ENCODE measurements around the gene NTN1. TPM values are rescaled to one million over a fixed set of nuclear protein-coding genes. Genes with fewer than 3 reads are reported as not detected.

The NTN1 gene
- total and polyA plus RNA-seq, 7 experiments from 2014 or later: 0.07 to 0.12 (median 0.11) TPM; not detected in 4

- ATAC-seq: no peak
- H3K36me3 ChIP-seq (ENCODE audit: control insufficient read depth in 2 of 3, insufficient read depth in 3 of 3, low read length in 3 of 3): no peaks in the 10 kb centered on the region
- DNase-seq: no peak
- Mint-ChIP-seq H3K27me3 (peaks cover 0 to 23% (median 9%) of the 10 kb centered on the region in 5 donors), H3K4me1 (peaks cover 0 to 10% (median 8%) of the 10 kb centered on the region in 7 donors), H3K36me3 (no peaks in the 10 kb centered on the region), H3K4me3 (no peak overlapping the region), H3K27ac (no peak overlapping the region), H3K9me3 (peaks cover 0 to 6% (median 3%) of the 10 kb centered on the region in 11 donors)
- intact Hi-C loops (cut with micrococcal nuclease): no loop called here
- ChIA-PET POLR2A (no interaction called here), CTCF (no interaction called here)
- H3K27ac ChIP-seq (ENCODE audit: low read depth, low read length): no peak overlapping the region
- H3K9me3 ChIP-seq (ENCODE audit: control insufficient read depth in 2 of 3, low read length in 3 of 3): no peaks in the 10 kb centered on the region
- no peaks in the 10 kb centered on the region for H3K27me3 ChIP-seq (ENCODE audit: control insufficient read depth in 2 of 2, insufficient read depth in 2 of 2, low read length in 2 of 2)
- H3K4me3 ChIP-seq (ENCODE audit: low read length): no peak overlapping the region
- H3K4me1 ChIP-seq (ENCODE audit: control insufficient read depth in 2 of 2, insufficient read depth in 2 of 2, low read length in 2 of 2): no peaks in the 10 kb centered on the region
Observed at GRCh38 chr17:9120471-9120870, 99.2 kb downstream of the NTN1 start.

GRCh38 chr17:9121186-9121820 is 100.0 kb downstream of the NTN1 start:
- Mint-ChIP-seq H3K27ac (no peak overlapping the region), H3K36me3 (no peaks in the 10 kb centered on the region), H3K27me3 (peaks cover 2 to 29% (median 9%) of the 10 kb centered on the region in 5 donors), H3K4me3 (no peak overlapping the region), H3K9me3 (peaks cover 0 to 6% (median 3%) of the 10 kb centered on the region in 11 donors), H3K4me1 (peaks cover 0 to 5% (median 2%) of the 10 kb centered on the region in 7 donors)
- no peaks in the 10 kb centered on the region for H3K9me3 ChIP-seq (ENCODE audit: control insufficient read depth in 2 of 3, low read length in 3 of 3)
- no peak overlapping the region for H3K4me3 ChIP-seq (ENCODE audit: low read length)
- intact Hi-C loops (cut with micrococcal nuclease): no loop called here
- no peak overlapping the region for H3K27ac ChIP-seq (ENCODE audit: low read depth, low read length)
- ATAC-seq (no peak), DNase-seq (no peak)
- POLR2A ChIA-PET: no interaction called here
- no peaks in the 10 kb centered on the region for H3K36me3 ChIP-seq (ENCODE audit: control insufficient read depth in 2 of 3, insufficient read depth in 3 of 3, low read length in 3 of 3)
- H3K4me1 ChIP-seq (ENCODE audit: control insufficient read depth in 2 of 2, insufficient read depth in 2 of 2, low read length in 2 of 2): no peaks in the 10 kb centered on the region
- CTCF ChIA-PET: no interaction called here
- H3K27me3 ChIP-seq (ENCODE audit: control insufficient read depth in 2 of 2, insufficient read depth in 2 of 2, low read length in 2 of 2): no peaks in the 10 kb centered on the region

GRCh38 chr17:9123594-9124553 is 102.6 kb downstream of the NTN1 start:
- ATAC-seq: no peak
- peaks cover 2 to 25% (median 5%) of the 10 kb centered on the region in 5 donors for H3K27me3 Mint-ChIP-seq
- peak overlapping the region in 1 of 9 donors; percentile 72 for H3K27ac Mint-ChIP-seq
- H3K4me1 ChIP-seq (ENCODE audit: control insufficient read depth in 2 of 2, insufficient read depth in 2 of 2, low read length in 2 of 2): no peaks in the 10 kb centered on the region
- intact Hi-C loops (cut with micrococcal nuclease): no loop called here
- peaks cover 0 to 2% (median 0%) of the 10 kb centered on the region in 7 donors for H3K4me1 Mint-ChIP-seq
- no peaks in the 10 kb centered on the region for H3K36me3 ChIP-seq (ENCODE audit: control insufficient read depth in 2 of 3, insufficient read depth in 3 of 3, low read length in 3 of 3)
- H3K9me3 Mint-ChIP-seq: peaks cover 0 to 3% (median 0%) of the 10 kb centered on the region in 11 donors
- H3K36me3 Mint-ChIP-seq: no peaks in the 10 kb centered on the region
- POLR2A ChIA-PET: interaction anchor here (0.6 kb wide), 1 partner anchor 31 kb away, joined by 3 read pairs; no protein-coding TSS in a partner anchor
- H3K4me3 ChIP-seq (ENCODE audit: low read length): no peak overlapping the region
- CTCF ChIA-PET: no interaction called here
- H3K9me3 ChIP-seq (ENCODE audit: control insufficient read depth in 2 of 3, low read length in 3 of 3): no peaks in the 10 kb centered on the region
- no peaks in the 10 kb centered on the region for H3K27me3 ChIP-seq (ENCODE audit: control insufficient read depth in 2 of 2, insufficient read depth in 2 of 2, low read length in 2 of 2)
- H3K4me3 Mint-ChIP-seq: no peak overlapping the region
- DNase-seq: no peak
- H3K27ac ChIP-seq (ENCODE audit: low read depth, low read length): no peak overlapping the region

- H3K27me3 ChIP-seq (ENCODE audit: control insufficient read depth in 2 of 2, insufficient read depth in 2 of 2, low read length in 2 of 2): no peaks in the 10 kb centered on the region
- CTCF ChIA-PET: no interaction called here
- no peak for ATAC-seq
- H3K27ac Mint-ChIP-seq: peak overlapping the region in 1 of 9 donors; percentile 72
- no peak overlapping the region for H3K4me3 Mint-ChIP-seq
- DNase-seq: no peak
- peaks cover 2 to 25% (median 5%) of the 10 kb centered on the region in 5 donors for H3K27me3 Mint-ChIP-seq
- H3K4me1 ChIP-seq (ENCODE audit: control insufficient read depth in 2 of 2, insufficient read depth in 2 of 2, low read length in 2 of 2): no peaks in the 10 kb centered on the region
- H3K36me3 ChIP-seq (ENCODE audit: control insufficient read depth in 2 of 3, insufficient read depth in 3 of 3, low read length in 3 of 3): no peaks in the 10 kb centered on the region
- no peak overlapping the region for H3K27ac ChIP-seq (ENCODE audit: low read depth, low read length)
- H3K4me1 Mint-ChIP-seq: peaks cover 0 to 2% (median 0%) of the 10 kb centered on the region in 7 donors
- POLR2A ChIA-PET: interaction anchor here (0.6 kb wide), 1 partner anchor 32 kb away, joined by 3 read pairs; no protein-coding TSS in a partner anchor
- peaks cover 0 to 2% (median 0%) of the 10 kb centered on the region in 11 donors for H3K9me3 Mint-ChIP-seq
- no peaks in the 10 kb centered on the region for H3K9me3 ChIP-seq (ENCODE audit: control insufficient read depth in 2 of 3, low read length in 3 of 3)
- intact Hi-C loops (cut with micrococcal nuclease): no loop called here
- no peaks in the 10 kb centered on the region for H3K36me3 Mint-ChIP-seq
- H3K4me3 ChIP-seq (ENCODE audit: low read length): no peak overlapping the region
Observed at GRCh38 chr17:9124554-9124935, 103.2 kb downstream of the NTN1 start.

GRCh38 chr17:9125722-9126121 is 104.4 kb downstream of the NTN1 start:
- Histone ChIP-seq H3K27ac (ENCODE audit: low read depth, low read length) (no peak overlapping the region), H3K4me3 (ENCODE audit: low read length) (no peak overlapping the region), H3K9me3 (ENCODE audit: control insufficient read depth in 2 of 3, low read length in 3 of 3) (no peaks in the 10 kb centered on the region), H3K27me3 (ENCODE audit: control insufficient read depth in 2 of 2, insufficient read depth in 2 of 2, low read length in 2 of 2) (no peaks in the 10 kb centered on the region), H3K36me3 (ENCODE audit: control insufficient read depth in 2 of 3, insufficient read depth in 3 of 3, low read length in 3 of 3) (no peaks in the 10 kb centered on the region), H3K4me1 (ENCODE audit: control insufficient read depth in 2 of 2, insufficient read depth in 2 of 2, low read length in 2 of 2) (no peaks in the 10 kb centered on the region)
- peaks cover 0 to 2% (median 0%) of the 10 kb centered on the region in 7 donors for H3K4me1 Mint-ChIP-seq
- DNase-seq: no peak
- peaks cover 2 to 22% (median 7%) of the 10 kb centered on the region in 5 donors for H3K27me3 Mint-ChIP-seq
- ATAC-seq: no peak
- peaks cover 0 to 1% (median 0%) of the 10 kb centered on the region in 11 donors for H3K9me3 Mint-ChIP-seq
- H3K4me3 Mint-ChIP-seq: no peak overlapping the region
- H3K36me3 Mint-ChIP-seq: no peaks in the 10 kb centered on the region
- ChIA-PET CTCF (no interaction called here), POLR2A (no interaction called here)
- intact Hi-C loops (cut with micrococcal nuclease): no loop called here
- H3K27ac Mint-ChIP-seq: no peak overlapping the region

- DNase-seq (no peak), ATAC-seq (no peak)
- CTCF ChIA-PET: no interaction called here
- no peaks in the 10 kb centered on the region for H3K36me3 Mint-ChIP-seq
- POLR2A ChIA-PET: no interaction called here
- Histone ChIP-seq H3K36me3 (ENCODE audit: control insufficient read depth in 2 of 3, insufficient read depth in 3 of 3, low read length in 3 of 3) (no peaks in the 10 kb centered on the region), H3K27me3 (ENCODE audit: control insufficient read depth in 2 of 2, insufficient read depth in 2 of 2, low read length in 2 of 2) (no peaks in the 10 kb centered on the region), H3K27ac (ENCODE audit: low read depth, low read length) (no peak overlapping the region), H3K9me3 (ENCODE audit: control insufficient read depth in 2 of 3, low read length in 3 of 3) (no peaks in the 10 kb centered on the region), H3K4me3 (ENCODE audit: low read length) (no peak overlapping the region), H3K4me1 (ENCODE audit: control insufficient read depth in 2 of 2, insufficient read depth in 2 of 2, low read length in 2 of 2) (no peaks in the 10 kb centered on the region)
- no peak overlapping the region for H3K27ac Mint-ChIP-seq
- H3K4me1 Mint-ChIP-seq: peaks cover 0 to 2% (median 0%) of the 10 kb centered on the region in 7 donors
- H3K4me3 Mint-ChIP-seq: no peak overlapping the region
- H3K9me3 Mint-ChIP-seq: no peaks in the 10 kb centered on the region
- intact Hi-C loops (cut with micrococcal nuclease): no loop called here
- H3K27me3 Mint-ChIP-seq: peaks cover 0 to 13% (median 8%) of the 10 kb centered on the region in 5 donors
Observed at GRCh38 chr17:9127340-9127739, 106.0 kb downstream of the NTN1 start.

Data from naive thymus-derived CD4-positive, alpha-beta T cell (primary cell).